Renal cortex interstitium (tissue), 11 donors: ENCODE data around the gene SH3GL1. TPM values are rescaled to one million over a fixed set of nuclear protein-coding genes. Genes with fewer than 3 reads are reported as not detected.
"Not testable (repeated sequence)": the region's sequence is repeated elsewhere in the genome, so short reads cannot be mapped to it uniquely, and the experiment has no call there.

Experiments used
- DNase-seq, 11 donors: peaks; one replicate each; pipeline ENCODE4 v3.0.0-alpha.2; 2013; ENCODE audit warnings: low read depth in 9 of 11, low spot score in 4 of 11; ENCODE audit errors: extremely low read depth in 1 of 11
- polyA plus RNA-seq, 3 donors: library from polyadenylated mRNA; unstranded; fragments of 120-200 nt; gene quantifications; one replicate each; pipeline ENCODE4 v1.2.1, GENCODE V29; 2013; ENCODE audit not compliant: insufficient read length in 3 of 3

SH3GL1 gene
- polyA plus RNA-seq, 3 donors = 54.5 to 80.5 (median 73.3) TPM

DNA sequence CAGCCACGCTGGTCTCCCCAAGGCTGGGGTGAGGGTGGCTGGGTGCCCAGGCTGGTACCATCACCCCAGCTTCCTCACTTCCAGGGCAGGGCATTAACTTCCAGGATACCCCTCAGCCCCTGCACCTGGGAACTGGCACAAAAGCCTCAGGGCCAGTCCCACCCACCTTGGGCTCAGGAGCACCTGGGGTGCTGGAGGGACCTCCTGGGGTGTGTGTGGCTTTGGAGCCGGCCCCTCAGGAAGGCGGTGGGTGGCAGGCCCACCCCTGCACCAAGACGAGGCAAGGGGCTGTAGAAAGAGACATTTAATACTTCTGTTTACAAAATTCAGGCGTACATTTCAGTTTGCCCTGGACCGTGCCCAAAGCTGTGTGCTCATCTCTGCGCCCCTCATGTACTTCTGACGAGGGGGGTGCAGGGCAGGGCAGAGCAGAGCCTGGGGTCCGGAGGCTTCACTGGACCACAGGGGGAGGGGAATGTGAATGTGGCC, 40.2 kb downstream of the SH3GL1 start:
- no peak for DNase-seq

DNA sequence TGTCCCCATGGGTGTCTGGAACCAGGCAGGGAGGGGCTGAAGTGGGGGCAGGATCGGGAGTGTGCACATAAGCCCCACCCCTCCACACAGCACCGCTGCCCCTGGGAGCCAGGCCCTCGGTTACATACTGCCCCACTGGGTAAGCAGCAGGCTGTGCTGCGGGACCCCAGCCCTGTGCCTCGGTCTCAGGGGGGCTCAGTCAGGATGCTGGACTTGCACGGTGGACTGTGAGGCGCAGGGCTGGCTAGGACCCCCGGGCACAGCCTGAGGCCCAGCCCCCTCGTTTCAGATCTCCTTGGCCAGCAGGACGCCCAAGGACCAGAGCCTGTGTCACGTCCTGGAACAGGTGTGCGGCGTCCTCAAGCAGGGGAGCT, 40.7 kb downstream of the SH3GL1 start:
- no peak for DNase-seq

DNA sequence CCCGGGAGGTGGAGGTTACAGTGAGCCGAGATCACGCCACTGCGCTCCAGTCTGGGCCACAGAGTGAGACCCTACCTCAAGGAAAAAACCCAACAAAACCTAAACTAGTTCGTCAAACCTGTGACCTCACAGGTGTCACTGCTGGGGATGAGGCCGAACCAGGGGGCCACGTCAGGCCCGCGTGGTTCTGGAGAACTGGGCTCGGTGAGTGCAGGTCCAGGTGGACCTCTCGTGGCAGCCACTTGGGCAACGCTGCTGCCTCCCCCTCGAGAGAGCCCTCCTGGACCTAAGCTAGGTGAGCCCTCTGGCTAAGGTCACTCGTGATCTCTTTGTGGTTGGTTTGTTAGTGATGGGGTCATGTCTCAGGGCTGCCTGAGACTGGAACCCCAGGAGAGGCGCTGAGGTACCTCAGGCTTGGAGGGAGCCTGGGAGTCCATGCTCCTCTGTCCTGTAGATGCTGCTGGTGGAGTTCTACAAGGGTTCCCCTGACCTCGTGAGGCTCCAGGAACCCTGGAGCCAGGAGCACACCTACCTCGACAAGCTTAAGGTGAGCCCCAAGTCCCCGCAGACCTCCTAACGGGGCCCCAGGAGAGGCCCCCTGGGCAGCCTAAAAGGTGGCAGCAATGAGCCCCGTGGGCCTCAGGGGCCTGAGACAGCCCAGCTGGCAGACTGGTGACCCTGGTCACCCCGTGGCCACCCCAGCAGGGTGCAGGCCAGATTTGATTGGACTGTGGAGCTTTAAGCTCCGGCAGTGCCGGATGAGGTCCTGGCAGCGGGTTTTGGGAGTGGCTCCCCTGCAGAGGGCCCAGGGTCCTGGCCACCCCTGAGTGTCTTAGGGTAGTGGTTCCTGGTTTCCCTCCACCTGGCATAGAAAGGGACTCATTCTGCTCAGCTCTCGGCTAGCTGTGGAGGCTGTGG, 41.4 kb downstream of the SH3GL1 start:
- no peak for DNase-seq

GRCh38 chr19:4357921-4358326, 42.4 kb downstream of the SH3GL1 start:
- DNase-seq = no peak

DNA sequence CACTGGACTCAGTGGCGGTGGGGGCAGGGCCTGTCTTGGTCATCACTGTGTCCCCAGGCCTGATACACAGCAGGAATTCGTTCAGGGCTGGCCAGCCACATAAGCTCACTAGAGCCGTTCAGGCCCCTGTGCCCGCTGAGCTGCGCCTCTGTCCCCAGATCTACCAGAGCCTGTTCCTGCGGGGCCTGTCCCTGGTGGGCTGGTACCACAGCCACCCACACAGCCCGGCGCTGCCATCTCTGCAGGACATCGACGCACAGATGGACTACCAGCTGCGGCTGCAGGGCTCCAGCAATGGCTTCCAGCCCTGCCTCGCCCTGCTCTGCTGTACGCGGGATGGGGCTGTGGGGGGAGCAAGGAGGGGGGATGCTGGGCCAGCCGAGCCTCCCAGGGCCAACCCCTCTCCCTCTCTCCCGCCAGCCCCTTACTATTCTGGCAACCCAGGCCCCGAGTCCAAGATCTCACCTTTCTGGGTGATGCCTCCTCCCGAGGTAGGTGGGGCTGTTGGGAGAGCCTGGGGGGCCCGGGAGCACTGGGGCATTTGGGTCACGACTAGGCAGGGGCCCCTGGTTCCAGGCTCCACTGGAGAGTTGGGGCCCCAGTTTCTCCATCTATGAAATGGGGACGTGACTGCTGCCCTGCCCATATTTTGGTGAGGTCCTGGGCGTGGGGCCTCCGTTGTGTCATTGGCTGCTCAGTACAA, 43.1 kb downstream of the SH3GL1 start:
- no peak for DNase-seq

GRCh38 chr19:4354897-4355296, 45.5 kb downstream of the SH3GL1 start:
- no peak for DNase-seq

DNA sequence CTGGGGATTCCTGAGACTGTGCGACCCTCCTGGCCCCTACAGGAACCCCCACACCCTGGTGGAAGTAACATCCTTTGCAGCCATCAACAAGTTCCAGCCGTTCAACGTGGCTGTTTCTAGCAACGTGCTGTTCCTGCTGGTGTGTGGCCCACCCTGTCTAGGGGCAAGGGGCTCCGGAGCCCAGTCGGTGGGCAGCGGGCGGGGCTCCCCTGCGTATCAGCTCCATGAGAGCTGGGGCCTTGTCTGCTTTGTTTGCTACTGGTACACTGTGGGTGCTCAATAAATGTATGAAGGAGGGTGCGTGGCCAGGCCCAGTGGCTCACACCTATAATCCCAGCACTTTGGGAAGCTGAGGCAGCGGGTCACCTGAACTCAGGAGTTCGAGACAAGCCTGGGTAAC, 46.1 kb downstream of the SH3GL1 start:
- DNase-seq = no peak

GRCh38 chr19:4352701-4353121, 47.6 kb downstream of the SH3GL1 start:
- no peak for DNase-seq

GRCh38 chr19:4350726-4351125, 49.6 kb downstream of the SH3GL1 start:
- no peak for DNase-seq

DNA sequence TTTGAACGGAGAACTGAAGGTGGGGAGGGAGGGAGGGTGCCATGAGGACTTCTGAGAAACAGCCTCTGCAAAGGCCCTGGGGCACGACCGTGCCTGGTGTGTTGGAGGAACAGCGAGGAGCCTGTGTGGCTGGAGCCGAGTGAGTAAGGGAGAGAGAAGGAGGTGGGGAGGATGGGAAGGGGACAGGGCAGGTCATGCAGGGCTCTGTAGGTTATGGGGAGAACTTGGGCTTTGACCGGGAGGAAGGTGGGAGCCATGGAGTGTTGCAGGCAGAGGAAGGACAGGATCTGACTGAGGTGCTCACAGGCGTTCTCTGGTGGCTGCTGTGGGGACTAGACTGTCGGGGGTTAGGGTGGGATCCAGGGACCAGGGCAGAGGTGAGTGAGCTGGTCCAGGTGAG, 50.2 kb downstream of the SH3GL1 start:
- DNase-seq = no peak

GRCh38 chr19:4349225-4349624, 51.1 kb downstream of the SH3GL1 start:
- not testable (repeated sequence) for DNase-seq

GRCh38 chr19:4347521-4347920, 52.8 kb downstream of the SH3GL1 start:
- no peak for DNase-seq

- DNase-seq = no peak
Observed at GRCh38 chr19:4346020-4346383, 54.3 kb downstream of the SH3GL1 start.

DNA sequence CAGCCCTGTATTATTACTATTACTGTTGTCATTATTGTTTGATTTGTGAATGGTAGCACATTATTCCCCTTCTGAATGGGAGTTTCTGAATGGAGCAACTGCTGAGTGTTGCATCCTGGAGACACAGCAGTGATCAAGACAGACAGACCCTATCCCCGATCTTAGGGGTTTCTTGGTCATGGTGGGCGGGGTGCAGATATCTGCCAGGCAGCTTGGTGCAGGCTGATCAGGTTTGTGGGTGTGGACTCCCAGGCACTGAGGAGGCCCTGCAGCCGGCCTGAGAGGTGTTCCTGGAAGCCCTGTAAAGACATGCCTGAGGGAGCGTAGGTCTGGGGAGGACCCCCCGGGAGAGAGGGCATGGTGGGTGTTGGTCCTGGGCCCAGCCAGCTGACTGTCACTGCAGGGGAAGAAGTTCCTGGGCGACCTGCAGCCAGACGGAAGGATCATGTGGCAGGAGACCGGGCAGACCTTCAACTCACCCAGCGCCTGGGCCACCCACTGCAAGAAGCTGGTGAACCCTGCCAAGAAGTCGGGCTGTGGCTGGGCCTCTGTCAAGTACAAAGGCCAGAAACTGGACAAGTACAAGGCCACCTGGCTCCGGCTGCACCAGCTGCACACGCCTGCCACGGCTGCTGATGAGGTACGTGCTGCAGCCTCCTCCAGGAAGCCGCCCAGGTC, 54.9 kb downstream of the SH3GL1 start:
- no peak for DNase-seq

GRCh38 chr19:4343370-4344307, 56.7 kb downstream of the SH3GL1 start, which contains the start of gene MPND:
TSS of gene MPND (plus strand) at chr19:4343562. CDS start at chr19:4343594, 32 bp downstream.
- peak in 10 of 11 donors; percentile 77 to 92 (median 86) for DNase-seq

- peak; percentile 99 to 100 (median 100) for DNase-seq
Observed at GRCh38 chr19:4342615-4343369, 57.6 kb downstream of the SH3GL1 start.

DNA sequence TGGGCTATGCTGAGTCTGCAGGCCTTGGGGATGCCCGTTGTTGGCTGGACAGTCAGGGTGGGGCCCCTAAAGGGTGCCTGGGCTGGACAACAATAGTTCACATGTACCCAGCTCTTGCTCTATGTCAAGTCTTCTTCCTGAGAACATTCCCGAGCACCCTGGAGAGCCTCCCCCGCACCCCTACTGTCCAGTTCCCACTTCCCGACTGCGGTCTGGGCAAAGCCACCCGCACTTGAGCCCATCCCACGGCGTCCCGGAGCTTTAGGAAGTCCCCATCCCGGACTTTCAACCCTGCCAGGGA, 58.1 kb downstream of the SH3GL1 start:
- DNase-seq = peak in 1 of 11 donors; percentile 64
